Testis (tissue), 2 donors: ENCODE data around the gene COQ8A.
"Not testable (repeated sequence)": the region's sequence is repeated elsewhere in the genome, so short reads cannot be mapped to it uniquely, and the experiment has no call there.

ENCODE experiments used
- CTCF ChIP-seq, 3 experiments: fragments of 450-650 bp in 2 of 3; fragments of 200-600 bp in 1 of 3; sonication (generic) in 1 of 3; IDR thresholded peaks; one replicate each; pipeline ENCODE4 v1.5.1; 2016 to 2019; ENCODE audit warnings: antibody characterized with exemption in 3 of 3, mild to moderate bottlenecking in 2 of 3, moderate library complexity in 1 of 3
- POLR2A ChIP-seq: fragments of 450-650 bp; IDR thresholded peaks from one replicate; pipeline ENCODE4 v1.6.1; 2017; ENCODE audit warnings: antibody characterized with exemption, mild to moderate bottlenecking, moderate library complexity

DNA sequence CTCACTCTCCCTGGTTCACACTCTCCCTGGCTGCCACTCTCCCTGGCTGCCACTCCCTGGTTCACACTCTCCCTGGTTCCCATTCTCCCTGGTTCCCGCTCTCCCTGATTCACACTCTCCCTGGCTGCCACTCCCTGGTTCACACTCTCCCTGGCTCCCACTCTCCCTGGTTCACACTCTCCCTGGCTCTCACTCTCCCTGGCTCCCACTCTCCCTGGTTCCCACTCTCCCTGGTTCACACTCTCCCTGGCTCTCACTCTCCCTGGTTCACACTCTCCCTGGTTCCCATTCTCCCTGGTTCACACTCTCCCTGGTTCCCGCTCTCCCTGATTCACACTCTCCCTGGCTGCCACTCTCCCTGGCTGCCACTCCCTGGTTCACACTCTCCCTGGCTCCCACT, 15.8 kb downstream of the COQ8A start:
- not testable (repeated sequence) for TF ChIP-seq POLR2A; CTCF (IDR thresholded peaks at IDR 0.05)
